ENCODE data around the gene IRS2. TPM values are rescaled to one million over a fixed set of nuclear protein-coding genes. Genes with fewer than 3 reads are reported as not detected.
A peak's percentile ranks its signal among the peaks of the same experiment; 100 is the strongest.

Gene IRS2
- polyA plus RNA-seq, 1 experiment, result 1.5 TPM

DNA sequence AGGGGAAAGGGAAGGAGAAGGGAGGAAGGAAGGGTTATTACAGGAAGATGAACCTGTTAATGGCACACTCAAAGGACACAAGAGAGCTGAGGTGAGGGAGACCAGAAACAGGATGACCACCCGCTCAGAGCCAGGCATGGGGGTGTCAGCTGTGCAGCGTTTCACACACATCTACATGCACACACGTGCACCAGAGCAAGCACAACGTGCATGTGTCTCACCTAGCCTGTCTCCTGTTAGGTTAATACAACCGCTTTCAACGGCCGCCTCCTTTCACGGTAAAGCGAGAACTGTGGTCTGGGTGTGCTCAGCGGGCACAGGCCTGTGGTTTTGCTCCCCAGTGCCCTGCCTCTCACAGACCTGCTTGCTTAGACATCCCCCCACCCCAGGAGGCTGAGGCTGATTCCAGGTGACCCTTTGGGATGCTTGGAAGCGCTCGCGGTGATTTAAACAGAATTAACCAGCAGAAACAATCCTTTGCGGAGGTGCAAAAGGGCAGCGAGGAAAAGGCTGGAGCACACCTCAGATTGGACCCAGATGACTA lies 27.4 kb downstream of the IRS2 start:
- POLR2A ChIA-PET, result no interaction called here
- Histone ChIP-seq H3K27ac (ENCODE audit: low read depth, low read length) (no peak overlapping the region), H3K4me3 (ENCODE audit: low read depth, low read length) (no peak overlapping the region), H3K27me3 (ENCODE audit: control insufficient read depth, insufficient read depth, low read length) (no peaks in the 10 kb centered on the region), H3K9me3 (ENCODE audit: control insufficient read depth, insufficient read depth, low read length) (no peaks in the 10 kb centered on the region)
- CTCF ChIA-PET, result interaction anchor here (1.4 kb wide), 1 partner anchor 26 kb away, joined by 5 read pairs; no protein-coding TSS in a partner anchor
- no peak for DNase-seq (ENCODE audit: low read depth, low spot score)
- TF ChIP-seq, protein P1, sequence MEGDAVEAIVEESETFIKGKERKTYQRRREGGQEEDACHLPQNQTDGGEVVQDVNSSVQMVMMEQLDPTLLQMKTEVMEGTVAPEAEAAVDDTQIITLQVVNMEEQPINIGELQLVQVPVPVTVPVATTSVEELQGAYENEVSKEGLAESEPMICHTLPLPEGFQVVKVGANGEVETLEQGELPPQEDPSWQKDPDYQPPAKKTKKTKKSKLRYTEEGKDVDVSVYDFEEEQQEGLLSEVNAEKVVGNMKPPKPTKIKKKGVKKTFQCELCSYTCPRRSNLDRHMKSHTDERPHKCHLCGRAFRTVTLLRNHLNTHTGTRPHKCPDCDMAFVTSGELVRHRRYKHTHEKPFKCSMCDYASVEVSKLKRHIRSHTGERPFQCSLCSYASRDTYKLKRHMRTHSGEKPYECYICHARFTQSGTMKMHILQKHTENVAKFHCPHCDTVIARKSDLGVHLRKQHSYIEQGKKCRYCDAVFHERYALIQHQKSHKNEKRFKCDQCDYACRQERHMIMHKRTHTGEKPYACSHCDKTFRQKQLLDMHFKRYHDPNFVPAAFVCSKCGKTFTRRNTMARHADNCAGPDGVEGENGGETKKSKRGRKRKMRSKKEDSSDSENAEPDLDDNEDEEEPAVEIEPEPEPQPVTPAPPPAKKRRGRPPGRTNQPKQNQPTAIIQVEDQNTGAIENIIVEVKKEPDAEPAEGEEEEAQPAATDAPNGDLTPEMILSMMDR (IDR thresholded peaks at IDR 0.05; ENCODE audit: low read depth, low read length), result no peak

DNA sequence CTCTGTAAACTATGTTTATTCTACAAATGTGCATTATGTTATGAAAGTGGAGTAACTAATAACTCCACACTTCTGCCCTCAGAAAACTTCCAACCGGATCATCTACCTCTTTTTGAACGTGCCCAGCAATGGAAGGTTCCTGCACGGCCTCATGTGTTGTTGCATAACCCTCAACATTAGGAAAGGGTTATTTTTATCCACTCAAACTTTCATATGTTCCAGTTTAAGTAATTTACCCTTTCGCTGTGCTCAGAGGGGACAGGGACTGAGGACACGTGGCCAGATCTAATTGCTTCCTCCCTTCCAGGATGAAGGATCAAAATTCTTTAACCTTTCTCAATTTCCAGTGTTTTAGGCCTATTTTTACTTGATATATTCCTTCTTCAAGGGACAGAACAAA lies 29.6 kb downstream of the IRS2 start:
- POLR2A ChIA-PET, result no interaction called here
- no peaks in the 10 kb centered on the region for H3K9me3 ChIP-seq (ENCODE audit: control insufficient read depth, insufficient read depth, low read length)
- no peaks in the 10 kb centered on the region for H3K27me3 ChIP-seq (ENCODE audit: control insufficient read depth, insufficient read depth, low read length)
- no peak overlapping the region for H3K4me3 ChIP-seq (ENCODE audit: low read depth, low read length)
- CTCF ChIA-PET, result no interaction called here
- no peak overlapping the region for H3K27ac ChIP-seq (ENCODE audit: low read depth, low read length)
- TF ChIP-seq, protein P1 (IDR thresholded peaks at IDR 0.05; ENCODE audit: low read depth, low read length), result no peak
- DNase-seq (ENCODE audit: low read depth, low spot score), result no peak

DNA sequence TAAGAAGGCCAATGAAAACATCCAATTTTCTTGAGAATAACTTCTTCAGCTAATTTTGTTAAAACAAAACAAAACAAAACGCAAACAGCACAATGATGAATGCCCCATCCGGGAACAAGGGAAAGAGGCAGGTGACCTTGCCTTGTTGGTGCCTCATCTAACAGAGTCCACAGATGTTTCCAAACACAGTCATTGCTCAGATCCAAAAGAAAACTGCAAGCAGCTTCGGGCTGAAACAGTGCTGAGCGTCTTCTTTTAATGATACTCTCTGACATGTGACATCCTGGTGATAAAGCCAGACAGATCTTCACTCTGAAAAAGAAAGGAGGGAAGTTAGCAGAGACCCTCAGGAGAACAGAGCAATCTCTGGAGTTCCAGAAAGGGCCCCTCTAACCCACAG lies 30.4 kb downstream of the IRS2 start:
- ChIA-PET CTCF (no interaction called here), POLR2A (no interaction called here)
- no peaks in the 10 kb centered on the region for H3K27me3 ChIP-seq (ENCODE audit: control insufficient read depth, insufficient read depth, low read length)
- TF ChIP-seq, protein P1 (IDR thresholded peaks at IDR 0.05; ENCODE audit: low read depth, low read length), result no peak
- H3K9me3 ChIP-seq (ENCODE audit: control insufficient read depth, insufficient read depth, low read length), result no peaks in the 10 kb centered on the region
- H3K27ac ChIP-seq (ENCODE audit: low read depth, low read length), result peak overlapping the region; percentile 21
- no peak for DNase-seq (ENCODE audit: low read depth, low spot score)
- H3K4me3 ChIP-seq (ENCODE audit: low read depth, low read length), result no peak overlapping the region

DNA sequence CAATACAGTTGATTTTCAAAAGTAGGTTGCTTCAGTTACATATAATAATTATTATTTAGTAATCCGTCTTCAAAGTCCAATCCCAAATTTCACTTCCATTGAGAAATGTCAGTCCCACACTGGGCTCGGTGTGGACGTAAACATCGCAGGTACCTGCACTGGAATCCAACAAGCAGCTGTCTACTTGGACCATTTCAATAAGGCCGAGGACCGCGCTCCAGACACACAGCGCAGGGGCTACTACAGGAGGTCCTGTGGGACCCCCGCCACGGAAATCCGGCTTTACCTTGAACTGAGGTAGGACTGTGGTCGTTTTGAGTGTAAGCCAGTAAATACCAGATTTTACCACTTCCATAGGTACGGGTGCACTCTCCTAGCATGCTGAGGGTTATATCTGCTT lies 30.8 kb downstream of the IRS2 start:
- Histone ChIP-seq H3K4me3 (ENCODE audit: low read depth, low read length) (no peak overlapping the region), H3K9me3 (ENCODE audit: control insufficient read depth, insufficient read depth, low read length) (no peaks in the 10 kb centered on the region), H3K27ac (ENCODE audit: low read depth, low read length) (no peak overlapping the region), H3K27me3 (ENCODE audit: control insufficient read depth, insufficient read depth, low read length) (no peaks in the 10 kb centered on the region)
- TF ChIP-seq, protein P1 (IDR thresholded peaks at IDR 0.05; ENCODE audit: low read depth, low read length), result no peak
- DNase-seq (ENCODE audit: low read depth, low spot score), result no peak
- ChIA-PET CTCF (no interaction called here), POLR2A (no interaction called here)

DNA sequence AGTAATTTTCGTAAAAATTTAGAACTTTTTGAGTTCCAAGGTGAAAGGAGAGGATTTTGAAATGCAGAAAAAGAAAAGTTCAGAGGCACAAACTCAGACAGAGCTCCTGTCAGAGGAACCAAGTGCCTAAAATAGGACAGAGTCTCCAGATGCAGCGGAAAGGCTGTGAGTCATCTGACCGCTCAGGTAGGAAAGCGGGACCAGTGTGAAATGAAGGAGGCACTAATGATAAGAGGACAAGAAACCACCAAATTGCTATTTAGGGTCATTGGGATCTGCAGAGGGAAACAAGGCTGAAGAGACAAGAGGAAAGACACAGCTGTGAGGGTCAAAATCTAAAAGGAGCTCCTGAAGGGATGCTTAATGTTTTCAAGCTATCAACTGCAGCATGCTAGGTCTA lies 34.9 kb downstream of the IRS2 start:
- H3K4me3 ChIP-seq (ENCODE audit: low read depth, low read length), result no peak overlapping the region
- H3K9me3 ChIP-seq (ENCODE audit: control insufficient read depth, insufficient read depth, low read length), result no peaks in the 10 kb centered on the region
- H3K27ac ChIP-seq (ENCODE audit: low read depth, low read length), result no peak overlapping the region
- H3K27me3 ChIP-seq (ENCODE audit: control insufficient read depth, insufficient read depth, low read length), result no peaks in the 10 kb centered on the region
- ChIA-PET POLR2A (no interaction called here), CTCF (no interaction called here)
- TF ChIP-seq, protein P1 (IDR thresholded peaks at IDR 0.05; ENCODE audit: low read depth, low read length), result no peak
- DNase-seq (ENCODE audit: low read depth, low spot score), result no peak

Data from AG04450 (cell line).